ENCODE data around the gene WDR41.
"Not testable (repeated sequence)": the region's sequence is repeated elsewhere in the genome, so short reads cannot be mapped to it uniquely, and the experiment has no call there.

Gene WDR41

DNA sequence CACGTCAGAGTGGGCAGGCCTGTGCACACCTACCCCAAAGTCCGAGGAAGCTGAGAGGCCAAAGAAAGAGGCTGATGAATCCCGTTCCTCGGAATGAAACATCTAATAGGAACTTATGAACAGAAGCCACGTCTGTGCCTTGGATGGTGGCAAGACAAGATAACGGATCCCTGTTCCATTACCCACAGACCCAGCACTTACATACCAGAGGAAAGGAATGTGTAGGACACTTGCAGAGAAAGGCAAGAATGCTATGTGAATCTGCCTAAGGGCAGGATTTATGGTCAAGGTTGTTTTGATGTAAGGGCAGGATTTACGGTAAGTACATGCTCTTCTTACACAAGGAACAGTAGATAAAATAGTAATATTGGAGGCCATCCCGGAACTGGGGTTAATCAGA is 93.2 kb downstream of the WDR41 start:
- no peak for DNase-seq

DNA sequence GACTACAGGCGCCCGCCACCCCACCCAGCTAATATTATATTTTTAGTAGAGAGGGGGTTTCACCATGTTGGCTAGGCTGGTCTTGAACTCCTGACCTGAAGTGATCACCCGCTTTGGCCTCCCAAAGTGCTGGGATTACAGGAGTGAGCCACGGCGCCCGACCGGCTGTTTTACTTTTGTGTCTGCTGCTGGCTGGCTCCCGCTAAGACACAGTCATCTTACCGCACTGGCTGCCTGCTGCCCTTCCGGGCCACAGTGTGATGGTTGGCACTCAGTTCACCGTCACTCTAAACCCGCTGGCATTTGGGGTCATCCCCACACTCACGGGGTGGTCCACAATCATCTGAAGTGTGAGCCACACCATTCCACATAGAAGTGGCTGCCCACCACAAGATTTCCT is 93.7 kb downstream of the WDR41 start:
- DNase-seq = no peak

- no peak for DNase-seq
These were observed 94.3 kb downstream of the WDR41 start for GRCh38 chr5:77397686-77398292.

- no peak for DNase-seq
These were observed 96.1 kb downstream of the WDR41 start for GRCh38 chr5:77396017-77396416.

- no peak for DNase-seq
These were observed 97.9 kb downstream of the WDR41 start for GRCh38 chr5:77394064-77394715.

DNA sequence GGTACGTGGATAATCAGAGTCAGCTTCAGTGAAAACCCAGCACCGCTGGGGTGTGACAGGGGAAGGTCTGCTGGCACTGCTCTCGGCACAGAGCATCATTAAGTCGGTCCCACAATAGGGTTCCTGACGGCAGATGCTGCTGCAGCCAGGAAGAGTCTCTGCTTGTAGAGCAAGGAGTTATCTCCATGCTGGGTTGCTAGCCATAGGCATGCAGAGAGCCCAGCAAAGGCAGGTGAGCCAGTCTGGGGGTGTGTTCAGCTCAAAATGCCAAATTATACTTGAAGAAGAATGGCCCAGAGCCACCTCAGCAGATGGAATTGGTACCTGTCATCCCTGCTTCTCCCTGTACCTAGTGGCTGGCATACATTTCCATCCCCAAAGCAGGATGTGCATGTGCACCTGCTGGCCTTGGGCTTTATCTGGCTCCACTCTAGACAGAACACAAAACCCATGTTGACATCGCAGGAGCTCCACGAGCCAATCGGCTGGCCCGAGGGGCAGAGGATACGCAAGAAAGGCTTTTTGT is 100.8 kb downstream of the WDR41 start:
- DNase-seq = no peak

DNA sequence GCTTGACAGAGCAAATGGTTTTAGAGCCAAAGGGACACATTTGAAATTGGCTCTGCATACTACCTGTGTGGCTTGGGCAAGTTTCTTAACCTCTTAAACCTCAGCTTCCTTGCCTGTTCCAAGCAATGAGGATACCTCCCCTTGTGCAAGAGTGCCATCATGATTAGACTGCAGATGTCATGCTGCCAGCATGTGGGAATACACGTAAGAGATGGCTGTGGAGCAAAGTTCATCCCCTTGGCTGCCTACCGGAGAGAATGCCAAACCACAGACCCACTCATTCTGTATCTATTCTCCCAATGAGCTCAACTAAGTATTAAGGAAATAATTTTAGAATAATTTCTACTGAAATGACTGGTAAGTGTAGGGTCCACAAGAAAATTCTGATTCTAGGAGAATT is 101.3 kb downstream of the WDR41 start:
- no peak for DNase-seq

- DNase-seq = no peak
These were observed 101.9 kb downstream of the WDR41 start for GRCh38 chr5:77390221-77390620.

- DNase-seq = no peak
These were observed 102.4 kb downstream of the WDR41 start for GRCh38 chr5:77389746-77390145.

DNA sequence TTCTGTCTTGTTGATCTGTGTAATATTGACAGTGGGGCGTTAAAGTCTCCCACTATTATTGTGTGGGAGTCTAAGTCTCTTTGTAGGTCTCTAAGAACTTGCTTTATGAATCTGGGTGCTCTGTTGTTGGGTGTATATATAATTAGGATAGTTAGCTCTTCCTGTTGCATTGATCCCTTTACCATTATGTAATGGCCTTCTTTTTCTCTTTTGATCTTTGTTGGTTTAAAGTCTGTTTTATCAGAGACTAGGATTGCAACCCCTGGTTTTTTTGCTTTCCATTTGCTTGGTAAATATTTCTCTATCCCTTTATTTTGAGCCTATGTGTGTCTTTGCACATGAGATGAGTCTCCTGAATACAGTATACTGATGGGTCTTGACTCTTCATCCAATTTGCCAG is 105.8 kb downstream of the WDR41 start:
- not testable (repeated sequence) for DNase-seq

- not testable (repeated sequence) for DNase-seq
These were observed 108.8 kb downstream of the WDR41 start for GRCh38 chr5:77383336-77383735.

Data from NCI-H1105 treated with DMSO at 0.1 percent for 48 hours (cell line).